IPS DF 6.9 (cell line): ENCODE measurements around the gene OLFML3.
A peak's percentile ranks its signal among the peaks of the same experiment; 100 is the strongest.

Source experiments
- DNase-seq: peaks from one replicate; pipeline ENCODE4 v3.0.0-alpha.2; 2013; ENCODE audit warnings: low read depth, low spot score
- H3K27ac ChIP-seq: one replicate; pipeline ENCODE4 v1.5.1; 2013; ENCODE audit warnings: low read length, control low read depth
- H3K27me3 ChIP-seq: 2 replicates; pipeline ENCODE4 v1.6.1; 2013; ENCODE audit warnings: mild to moderate bottlenecking, low read length; ENCODE audit not compliant: control insufficient read depth, insufficient read depth
- H3K36me3 ChIP-seq: 2 replicates; pipeline ENCODE4 v1.6.1; 2013; ENCODE audit warnings: low read length; ENCODE audit not compliant: control insufficient read depth, insufficient read depth
- H3K4me1 ChIP-seq: 2 replicates; pipeline ENCODE4 v1.6.1; 2013; ENCODE audit warnings: low read length; ENCODE audit not compliant: control insufficient read depth, insufficient read depth
- H3K4me3 ChIP-seq: 2 replicates; pipeline ENCODE4 v1.5.1; 2013; ENCODE audit warnings: mild to moderate bottlenecking, low read length
- H3K9me3 ChIP-seq: 2 replicates; pipeline ENCODE4 v1.6.1; 2013; ENCODE audit warnings: low read length, inconsistent platforms; ENCODE audit not compliant: control insufficient read depth, insufficient read depth
- WGBS: extraction: QIAGEN DNeasy Blood & Tissue Kit; methylation state at CpG from one replicate; pipeline ENCODE4 v1.1.7; 2013; ENCODE audit warnings: mixed read lengths, missing lambda C conversion rate; ENCODE audit not compliant: insufficient read length, insufficient coverage; 5-methylcytosine and 5-hydroxymethylcytosine counted together

OLFML3 gene

GRCh38 chr1:113978863-113979702 lies at the start of gene OLFML3:
TSS of gene OLFML3 (plus strand) at chr1:113979474. CDS start at chr1:113979517, 43 bp downstream.
- Histone ChIP-seq H3K4me1 (peaks cover 15% of the 10 kb centered on the region), H3K27me3 (no peaks in the 10 kb centered on the region), H3K9me3 (no peaks in the 10 kb centered on the region), H3K27ac (peak within 1 kb of the TSS; percentile 19), H3K4me3 (peak within 1 kb of the TSS; percentile 2; the same call in 1 of the 2 replicates), H3K36me3 (no peaks in the 10 kb centered on the region)
- WGBS = no CpG with 5 or more reads among the region's 13 CpGs
- peak; percentile 82 for DNase-seq

- DNase-seq = no peak
- no peaks in the 10 kb centered on the region for H3K4me1 ChIP-seq
- peak overlapping the region; percentile 86 for H3K4me3 ChIP-seq
- H3K9me3 ChIP-seq = no peaks in the 10 kb centered on the region
- H3K27me3 ChIP-seq = no peaks in the 10 kb centered on the region
- WGBS = no CpG with 5 or more reads among the region's 64 CpGs
- H3K27ac ChIP-seq = no peak overlapping the region
- no peaks in the 10 kb centered on the region for H3K36me3 ChIP-seq
Observed at GRCh38 chr1:113929750-113930498, 49.4 kb upstream of the OLFML3 start.

- no peak for DNase-seq
- Histone ChIP-seq H3K27ac (no peak overlapping the region), H3K9me3 (no peaks in the 10 kb centered on the region), H3K4me1 (no peaks in the 10 kb centered on the region), H3K4me3 (peak overlapping the region; percentile 86; the same call in 1 of the 2 replicates), H3K27me3 (no peaks in the 10 kb centered on the region), H3K36me3 (no peaks in the 10 kb centered on the region)
- no CpG with 5 or more reads among the region's 8 CpGs for WGBS
Observed at GRCh38 chr1:113930499-113931161, 48.6 kb upstream of the OLFML3 start.

GRCh38 chr1:113931451-113931851 lies 47.8 kb upstream of the OLFML3 start:
- DNase-seq = no peak
- WGBS = no CpG with 5 or more reads among the region's 3 CpGs
- Histone ChIP-seq H3K4me3 (no peak overlapping the region), H3K9me3 (no peaks in the 10 kb centered on the region), H3K4me1 (no peaks in the 10 kb centered on the region), H3K36me3 (no peaks in the 10 kb centered on the region), H3K27ac (no peak overlapping the region), H3K27me3 (no peaks in the 10 kb centered on the region)

GRCh38 chr1:113934006-113934405 lies 45.3 kb upstream of the OLFML3 start:
- DNase-seq = no peak
- Histone ChIP-seq H3K9me3 (no peaks in the 10 kb centered on the region), H3K27me3 (no peaks in the 10 kb centered on the region), H3K27ac (no peak overlapping the region), H3K36me3 (no peaks in the 10 kb centered on the region), H3K4me1 (no peaks in the 10 kb centered on the region), H3K4me3 (no peak overlapping the region)

GRCh38 chr1:113934511-113935055 lies 44.7 kb upstream of the OLFML3 start:
- Histone ChIP-seq H3K27ac (no peak overlapping the region), H3K36me3 (no peaks in the 10 kb centered on the region), H3K9me3 (no peaks in the 10 kb centered on the region), H3K4me1 (no peaks in the 10 kb centered on the region), H3K27me3 (no peaks in the 10 kb centered on the region), H3K4me3 (no peak overlapping the region)
- no peak for DNase-seq
- whole genome bisulfite sequencing = no CpG with 5 or more reads among the region's 5 CpGs

- no peaks in the 10 kb centered on the region for H3K36me3 ChIP-seq
- H3K27me3 ChIP-seq = no peaks in the 10 kb centered on the region
- H3K4me3 ChIP-seq = no peak overlapping the region
- no CpG with 5 or more reads among the region's 1 CpG for WGBS
- no peak for DNase-seq
- H3K27ac ChIP-seq = no peak overlapping the region
- no peaks in the 10 kb centered on the region for H3K9me3 ChIP-seq
- H3K4me1 ChIP-seq = no peaks in the 10 kb centered on the region
Observed at GRCh38 chr1:113935176-113935575, 44.1 kb upstream of the OLFML3 start.

- Histone ChIP-seq H3K4me3 (no peak overlapping the region), H3K36me3 (peaks cover 5% of the 10 kb centered on the region; the same call in 1 of the 2 replicates), H3K27me3 (no peaks in the 10 kb centered on the region), H3K4me1 (no peaks in the 10 kb centered on the region), H3K27ac (no peak overlapping the region), H3K9me3 (no peaks in the 10 kb centered on the region)
- WGBS = no CpG with 5 or more reads among the region's 1 CpG
- no peak for DNase-seq
Observed at GRCh38 chr1:113935970-113936369, 43.3 kb upstream of the OLFML3 start.

- Histone ChIP-seq H3K27ac (no peak overlapping the region), H3K36me3 (peaks cover 8% of the 10 kb centered on the region; the same call in 1 of the 2 replicates), H3K9me3 (no peaks in the 10 kb centered on the region), H3K27me3 (no peaks in the 10 kb centered on the region), H3K4me1 (no peaks in the 10 kb centered on the region), H3K4me3 (no peak overlapping the region)
- WGBS = 100% methylated on average over 1 of the region's 1 CpG
- no peak for DNase-seq
Observed at GRCh38 chr1:113937146-113937545, 42.1 kb upstream of the OLFML3 start.

GRCh38 chr1:113938192-113938591 lies 41.1 kb upstream of the OLFML3 start:
- peaks cover 8% of the 10 kb centered on the region; the same call in 1 of the 2 replicates for H3K36me3 ChIP-seq
- no CpG with 5 or more reads among the region's 5 CpGs for WGBS
- H3K27ac ChIP-seq = no peak overlapping the region
- H3K4me3 ChIP-seq = no peak overlapping the region
- DNase-seq = no peak
- no peaks in the 10 kb centered on the region for H3K27me3 ChIP-seq
- H3K9me3 ChIP-seq = no peaks in the 10 kb centered on the region
- H3K4me1 ChIP-seq = no peaks in the 10 kb centered on the region
